ENCODE results near the gene KRT82.
"Not testable (repeated sequence)": the region's sequence is repeated elsewhere in the genome, so short reads cannot be mapped to it uniquely, and the experiment has no call there.

The KRT82 gene

DNA sequence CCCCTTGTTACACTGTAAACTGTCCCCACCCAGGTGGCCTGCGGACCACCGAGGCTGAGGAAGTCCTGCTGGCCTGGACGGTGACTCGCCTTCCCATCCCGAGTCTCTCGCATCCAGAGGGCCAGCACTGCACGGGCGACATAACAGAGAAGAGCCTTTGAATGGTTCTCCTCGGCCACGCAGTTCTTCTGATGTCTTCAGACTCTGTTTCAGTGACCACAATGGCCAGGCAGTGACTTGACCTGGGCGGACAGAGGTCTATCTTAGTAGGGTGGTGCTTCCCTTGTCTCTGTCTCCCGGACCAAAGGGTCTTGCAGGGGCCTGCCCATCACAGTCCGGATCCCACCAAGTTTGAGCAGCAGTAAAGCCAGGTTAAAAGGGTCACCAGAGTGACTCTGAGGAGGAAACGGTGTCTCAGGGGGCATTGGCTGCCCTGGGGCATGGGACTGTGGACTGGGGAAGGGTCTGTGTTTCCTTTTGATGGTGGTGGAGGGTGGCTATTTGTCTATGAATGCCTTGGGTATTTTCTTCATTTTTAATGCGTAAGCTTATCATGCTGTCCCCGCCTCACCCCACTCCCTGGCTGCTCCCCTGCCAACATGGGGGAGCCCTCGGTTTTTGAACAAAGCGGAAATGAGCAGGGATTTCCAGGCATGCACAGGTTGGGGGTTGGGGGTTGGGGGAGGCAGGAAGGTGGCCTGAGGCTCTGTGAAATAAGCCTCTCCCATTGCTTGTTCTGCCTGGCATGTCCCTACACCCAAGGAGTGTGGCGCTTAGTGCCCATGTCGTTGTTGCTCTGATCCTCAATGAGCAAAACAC lies 49.2 kb downstream of the KRT82 start:
- peaks cover 3% of the 10 kb centered on the region for H3K27me3 Mint-ChIP-seq
- no peaks in the 10 kb centered on the region for H3K9me3 Mint-ChIP-seq (ENCODE audit: low read depth)
- peaks cover 43% of the 10 kb centered on the region for H3K4me1 Mint-ChIP-seq (ENCODE audit: low read depth)
- H3K4me3 Mint-ChIP-seq: no peak overlapping the region
- no peaks in the 10 kb centered on the region for H3K36me3 Mint-ChIP-seq
- H3K27ac Mint-ChIP-seq: no peak overlapping the region

DNA sequence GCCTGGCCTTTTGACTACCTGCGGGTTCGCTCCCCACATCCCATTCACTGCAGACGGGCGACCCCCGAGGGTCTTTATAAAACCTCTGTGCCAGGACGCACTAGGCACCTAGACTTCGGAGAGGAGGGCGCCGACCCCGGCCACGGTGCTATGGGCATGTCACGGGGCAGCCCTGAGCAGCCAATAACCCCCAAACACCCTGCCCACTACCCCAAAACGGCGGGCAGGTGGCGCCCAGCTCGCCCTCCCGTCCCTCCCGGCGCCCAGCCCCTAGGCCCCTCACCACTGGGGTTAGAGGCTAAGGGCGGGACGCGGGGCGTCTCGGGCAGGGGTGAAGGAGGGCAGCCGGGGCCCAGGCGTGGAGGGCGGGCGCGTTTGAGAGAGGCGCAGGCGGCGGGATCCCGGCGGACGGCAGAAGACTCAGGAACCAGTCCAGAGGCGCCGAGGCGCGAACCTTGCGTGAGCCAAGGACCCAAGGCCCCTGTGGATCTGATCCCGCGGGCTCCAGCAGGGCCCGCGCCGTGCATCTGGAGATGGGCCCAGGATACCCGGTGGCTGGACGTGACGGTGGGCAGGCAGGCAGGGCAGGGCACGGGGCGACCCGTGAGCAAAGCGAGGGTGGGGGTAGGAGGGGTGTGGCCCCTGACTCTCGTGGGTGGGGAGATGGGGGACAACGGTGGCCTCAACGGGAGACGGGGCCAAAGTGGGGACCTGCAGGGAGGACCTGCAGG lies 49.9 kb downstream of the KRT82 start:
- Mint-ChIP-seq H3K9me3 (ENCODE audit: low read depth) (no peaks in the 10 kb centered on the region), H3K36me3 (no peaks in the 10 kb centered on the region), H3K4me3 (no peak overlapping the region), H3K27me3 (peaks cover 3% of the 10 kb centered on the region), H3K4me1 (ENCODE audit: low read depth) (peaks cover 47% of the 10 kb centered on the region), H3K27ac (no peak overlapping the region)

DNA sequence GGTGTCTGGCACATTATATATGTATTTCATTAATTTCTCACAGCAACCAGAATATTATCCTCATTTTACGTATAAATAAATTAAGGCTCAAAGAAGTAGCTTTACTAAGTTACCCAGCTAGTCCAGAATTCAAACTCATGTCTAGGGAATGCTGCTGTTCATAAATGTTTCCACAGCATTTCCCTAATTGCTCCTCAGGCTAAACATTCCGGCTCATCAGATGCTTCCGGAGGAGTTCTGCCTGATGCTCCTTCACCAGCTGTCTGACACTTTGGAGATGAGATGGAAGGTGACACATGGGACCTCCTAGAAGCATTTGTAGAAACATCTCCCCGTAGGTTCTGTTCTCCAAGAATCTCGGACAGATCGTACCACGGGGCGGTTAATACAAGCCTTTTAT lies 51.0 kb downstream of the KRT82 start:
- Mint-ChIP-seq H3K4me1 (ENCODE audit: low read depth) (peaks cover 54% of the 10 kb centered on the region), H3K27ac (no peak overlapping the region), H3K4me3 (no peak overlapping the region), H3K9me3 (ENCODE audit: low read depth) (no peaks in the 10 kb centered on the region), H3K36me3 (no peaks in the 10 kb centered on the region), H3K27me3 (peaks cover 3% of the 10 kb centered on the region)

DNA sequence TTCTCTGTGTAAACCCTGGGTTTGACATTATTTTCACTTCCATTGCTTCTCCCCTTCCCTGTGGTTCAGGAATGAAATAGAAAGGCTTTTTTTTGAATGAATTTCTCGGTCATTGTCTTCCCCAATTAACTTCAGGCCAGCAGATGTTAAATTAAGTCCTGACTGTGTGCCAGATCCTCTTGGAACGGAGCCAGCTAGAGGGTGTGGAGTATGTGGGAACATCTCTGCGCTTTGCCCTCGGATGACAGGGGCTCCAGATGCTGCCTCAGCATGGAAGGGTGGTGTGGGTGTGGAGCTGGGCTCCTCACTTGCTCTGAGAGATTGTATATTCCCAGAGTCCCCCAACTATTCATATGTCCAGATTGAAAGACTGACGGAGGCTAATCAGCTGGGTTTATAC lies 51.9 kb downstream of the KRT82 start:
- Mint-ChIP-seq H3K36me3 (no peaks in the 10 kb centered on the region), H3K4me1 (ENCODE audit: low read depth) (peaks cover 47% of the 10 kb centered on the region), H3K9me3 (ENCODE audit: low read depth) (no peaks in the 10 kb centered on the region), H3K27ac (no peak overlapping the region), H3K27me3 (peaks cover 3% of the 10 kb centered on the region), H3K4me3 (no peak overlapping the region)

DNA sequence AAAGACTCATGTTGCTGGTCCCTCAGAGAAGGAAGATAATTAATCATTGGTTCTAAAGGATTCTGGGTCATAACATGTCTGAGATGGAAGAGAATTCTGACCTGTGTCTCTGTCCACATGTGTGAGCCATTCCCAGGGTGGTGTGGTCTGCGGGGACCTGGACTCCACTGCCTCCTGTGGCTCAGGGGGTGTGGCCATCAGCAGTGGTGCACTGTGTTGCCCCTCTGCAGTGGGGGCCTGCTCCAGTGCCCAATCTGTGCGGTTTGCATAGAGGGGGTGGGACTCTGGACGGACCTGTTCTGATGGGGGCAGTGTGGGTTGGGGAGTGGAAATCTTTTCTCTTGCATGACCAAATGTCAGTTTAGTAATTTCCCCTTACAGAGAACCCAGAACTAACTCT lies 52.4 kb downstream of the KRT82 start:
- no peaks in the 10 kb centered on the region for H3K36me3 Mint-ChIP-seq
- no peak overlapping the region for H3K27ac Mint-ChIP-seq
- H3K9me3 Mint-ChIP-seq (ENCODE audit: low read depth): no peaks in the 10 kb centered on the region
- no peak overlapping the region for H3K4me3 Mint-ChIP-seq
- H3K4me1 Mint-ChIP-seq (ENCODE audit: low read depth): peaks cover 43% of the 10 kb centered on the region
- peaks cover 3% of the 10 kb centered on the region for H3K27me3 Mint-ChIP-seq

DNA sequence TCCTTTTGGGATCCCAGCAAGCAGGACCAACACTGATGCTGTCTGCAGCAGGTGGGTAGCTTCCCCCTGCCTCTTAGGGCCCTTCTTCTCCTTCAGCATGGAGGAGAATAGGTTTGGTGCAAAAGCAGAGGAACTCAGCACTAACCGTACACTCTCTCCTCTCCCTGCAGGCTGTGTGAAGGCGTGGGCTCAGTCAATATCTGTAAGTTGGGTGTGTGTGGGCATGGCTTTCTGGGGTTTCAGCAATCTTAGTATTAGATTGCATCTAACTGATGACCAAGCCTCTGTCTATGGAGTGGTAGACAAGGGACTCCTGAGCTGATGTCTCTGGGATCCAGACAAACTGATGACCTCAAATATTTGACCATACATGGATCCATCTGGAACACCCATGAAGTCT lies 53.2 kb downstream of the KRT82 start:
- H3K27ac Mint-ChIP-seq: no peak overlapping the region
- no peaks in the 10 kb centered on the region for H3K9me3 Mint-ChIP-seq (ENCODE audit: low read depth)
- H3K4me1 Mint-ChIP-seq (ENCODE audit: low read depth): peaks cover 35% of the 10 kb centered on the region
- H3K36me3 Mint-ChIP-seq: no peaks in the 10 kb centered on the region
- peaks cover 3% of the 10 kb centered on the region for H3K27me3 Mint-ChIP-seq
- peak overlapping the region; percentile 27 for H3K4me3 Mint-ChIP-seq

DNA sequence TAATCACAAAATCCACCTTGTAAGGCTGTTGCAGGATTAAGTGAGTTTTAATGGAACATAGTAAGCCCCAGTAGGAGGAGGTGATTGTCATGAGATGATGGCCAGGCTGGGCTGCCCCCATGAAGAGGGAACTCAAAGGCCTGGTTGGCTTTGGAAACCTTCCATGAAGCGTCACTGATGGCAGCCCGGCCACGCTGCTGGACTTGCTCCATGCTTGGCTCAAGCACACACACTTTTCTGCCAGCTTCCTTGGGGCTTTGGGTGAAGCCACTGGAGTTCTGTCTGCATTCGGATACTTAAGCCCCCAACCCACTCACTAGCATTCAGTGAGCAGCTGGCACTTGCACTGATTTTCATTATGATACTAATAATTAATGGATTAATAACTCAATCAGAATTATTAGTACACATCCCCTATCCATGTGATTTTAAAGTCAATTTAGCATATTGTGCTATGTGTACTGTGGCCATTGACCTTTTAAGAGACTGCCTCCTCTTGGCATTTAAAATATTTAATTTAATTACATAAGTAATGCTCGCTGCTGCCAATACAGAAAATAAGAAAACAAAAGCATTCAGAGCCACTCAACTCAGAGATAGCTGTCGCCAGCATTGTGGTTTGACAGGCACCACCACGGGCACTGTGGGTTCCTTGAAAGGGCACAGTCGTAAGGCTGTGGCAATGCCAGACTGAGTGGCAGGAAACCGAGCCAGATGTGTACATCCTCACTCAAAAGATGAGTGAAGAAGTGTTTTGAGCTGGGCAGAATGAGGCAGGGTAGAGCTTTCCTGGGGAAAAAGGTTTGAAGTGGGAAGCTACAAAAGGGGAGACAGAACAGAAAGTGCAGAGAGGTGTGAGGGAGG lies 54.7 kb downstream of the KRT82 start:
- H3K4me1 Mint-ChIP-seq (ENCODE audit: low read depth): peaks cover 29% of the 10 kb centered on the region
- no peak overlapping the region for H3K27ac Mint-ChIP-seq
- peak overlapping the region; percentile 42 for H3K4me3 Mint-ChIP-seq
- H3K9me3 Mint-ChIP-seq (ENCODE audit: low read depth): no peaks in the 10 kb centered on the region
- H3K36me3 Mint-ChIP-seq: no peaks in the 10 kb centered on the region
- H3K27me3 Mint-ChIP-seq: peaks cover 3% of the 10 kb centered on the region

DNA sequence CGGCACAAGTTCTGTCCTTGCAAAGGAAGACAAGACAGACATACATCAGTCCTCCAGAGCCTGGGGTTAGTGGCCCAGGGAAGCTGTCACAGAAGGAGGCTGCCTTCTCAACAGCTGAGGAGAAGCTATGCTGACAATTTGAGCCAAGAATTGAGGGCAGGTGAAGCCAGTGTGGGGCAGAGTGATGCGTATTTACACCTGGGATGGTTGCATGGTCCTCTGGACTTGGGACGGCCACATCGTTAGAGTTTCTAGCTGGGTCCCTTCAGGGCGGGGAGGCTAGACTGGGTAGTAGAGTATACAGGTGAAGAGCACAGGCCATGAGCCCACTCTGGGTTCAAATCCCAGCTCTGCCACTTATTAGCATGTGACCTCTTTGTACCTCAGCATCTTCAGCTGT lies 55.3 kb downstream of the KRT82 start:
- Mint-ChIP-seq H3K36me3 (no peaks in the 10 kb centered on the region), H3K9me3 (ENCODE audit: low read depth) (no peaks in the 10 kb centered on the region), H3K4me3 (no peak overlapping the region), H3K27me3 (peaks cover 3% of the 10 kb centered on the region), H3K4me1 (ENCODE audit: low read depth) (peaks cover 29% of the 10 kb centered on the region), H3K27ac (no peak overlapping the region)

DNA sequence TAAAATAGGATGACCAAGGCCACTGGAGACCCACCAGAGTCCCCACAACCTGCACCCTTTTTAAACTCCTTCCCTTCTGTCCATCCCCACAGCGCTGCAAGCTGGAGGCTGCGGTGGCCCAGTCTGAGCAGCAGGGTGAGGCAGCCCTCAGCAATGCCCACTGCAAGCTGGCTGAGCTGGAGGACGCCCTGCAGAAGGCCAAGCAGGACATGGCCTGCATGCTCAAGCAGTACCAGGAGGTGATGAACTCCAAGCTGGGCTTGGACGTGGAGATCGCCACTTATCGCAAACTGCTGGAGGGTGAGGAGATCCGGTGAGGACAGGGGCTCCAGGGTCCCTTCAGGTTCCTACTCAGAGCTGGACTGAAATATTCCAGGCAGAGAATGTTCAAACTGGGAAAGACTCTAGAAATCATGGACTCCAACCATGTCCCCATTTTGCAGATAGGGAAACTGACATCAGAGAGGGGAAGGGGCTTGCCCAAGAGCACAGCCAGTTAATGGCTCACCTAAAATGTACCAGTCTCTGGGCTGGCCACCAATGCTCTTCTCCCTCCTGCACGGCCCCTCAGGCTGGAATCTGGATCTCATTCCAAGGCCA lies 56.0 kb downstream of the KRT82 start:
- H3K27me3 Mint-ChIP-seq: peaks cover 3% of the 10 kb centered on the region

DNA sequence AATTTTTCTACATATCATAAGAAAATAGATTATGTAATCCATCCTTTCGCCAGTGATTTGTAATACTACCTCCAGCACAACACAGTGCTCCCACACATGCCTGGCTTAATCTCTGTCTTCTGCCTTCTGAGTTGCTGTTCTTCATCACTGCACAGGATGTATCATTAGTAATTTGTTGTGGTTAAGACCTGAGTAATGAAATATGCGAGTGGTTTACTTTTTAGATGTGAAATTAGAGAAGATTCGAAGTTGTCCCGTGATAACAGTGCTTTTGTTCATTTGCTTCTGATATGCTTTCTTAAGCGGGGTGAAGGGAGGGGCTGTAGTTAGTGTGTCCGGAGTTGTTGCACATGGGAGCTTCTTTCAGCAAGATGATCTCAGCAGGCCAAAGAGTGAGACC lies 56.9 kb downstream of the KRT82 start:
- Mint-ChIP-seq H3K36me3 (no peaks in the 10 kb centered on the region), H3K9me3 (ENCODE audit: low read depth) (no peaks in the 10 kb centered on the region), H3K27ac (no peak overlapping the region), H3K27me3 (peaks cover 3% of the 10 kb centered on the region), H3K4me1 (ENCODE audit: low read depth) (peaks cover 29% of the 10 kb centered on the region), H3K4me3 (no peak overlapping the region)

More for the DNA sequence above, 56.0 kb downstream of the KRT82 start:
- H3K36me3 Mint-ChIP-seq: no peaks in the 10 kb centered on the region
- H3K9me3 Mint-ChIP-seq (ENCODE audit: low read depth): no peaks in the 10 kb centered on the region
- H3K4me1 Mint-ChIP-seq (ENCODE audit: low read depth): peaks cover 29% of the 10 kb centered on the region
- H3K27ac Mint-ChIP-seq: no peak overlapping the region
- H3K4me3 Mint-ChIP-seq: no peak overlapping the region

DNA sequence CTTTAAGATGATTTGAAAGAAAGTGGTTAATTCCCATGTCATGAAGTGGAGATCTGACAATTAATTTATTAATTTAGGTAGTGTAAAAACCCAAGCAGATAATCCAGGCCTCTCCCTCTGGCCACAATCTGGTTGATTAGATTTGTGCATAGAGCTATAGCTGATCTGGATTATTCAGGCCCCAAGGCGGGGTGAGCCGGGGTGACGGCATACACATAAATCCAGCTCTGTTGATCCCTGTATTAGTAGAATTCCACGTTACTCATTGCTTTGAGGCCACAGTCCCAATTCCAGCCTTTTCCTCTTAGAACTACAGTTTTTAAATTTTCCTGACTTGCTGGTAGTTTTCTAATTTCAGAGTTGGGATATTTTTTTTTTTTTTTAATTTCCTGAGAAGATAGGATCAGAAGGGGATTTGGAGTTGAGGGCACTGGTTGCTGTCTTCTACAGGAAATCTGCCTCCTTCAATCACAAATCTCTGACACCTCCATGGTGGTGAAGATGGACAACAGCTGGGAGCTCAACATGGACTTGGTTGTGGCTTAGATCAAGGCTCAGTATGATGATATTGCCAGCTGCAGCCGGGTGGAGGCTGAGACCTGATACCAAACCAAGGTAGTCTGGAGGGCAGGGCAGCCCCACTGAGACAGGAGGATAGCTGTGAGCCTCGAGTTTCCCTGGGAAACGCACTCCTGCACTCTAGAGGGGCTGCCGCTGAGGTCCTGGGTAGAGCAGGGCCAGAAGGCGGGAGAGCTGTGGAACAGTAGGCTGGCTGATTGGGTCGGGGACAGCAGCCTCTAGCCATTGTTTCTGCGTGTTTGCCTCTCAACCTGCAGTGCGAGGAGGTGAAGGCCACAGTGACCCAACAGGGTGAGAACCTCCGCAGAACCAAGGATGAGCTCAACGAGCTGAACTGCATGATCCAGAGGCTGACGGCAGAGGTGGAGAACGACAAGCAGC lies 58.3 kb downstream of the KRT82 start:
- peaks cover 21% of the 10 kb centered on the region for H3K4me1 Mint-ChIP-seq (ENCODE audit: low read depth)
- H3K4me3 Mint-ChIP-seq: no peak overlapping the region
- H3K9me3 Mint-ChIP-seq (ENCODE audit: low read depth): no peaks in the 10 kb centered on the region
- no peaks in the 10 kb centered on the region for H3K27me3 Mint-ChIP-seq
- no peaks in the 10 kb centered on the region for H3K36me3 Mint-ChIP-seq
- no peak overlapping the region for H3K27ac Mint-ChIP-seq

DNA sequence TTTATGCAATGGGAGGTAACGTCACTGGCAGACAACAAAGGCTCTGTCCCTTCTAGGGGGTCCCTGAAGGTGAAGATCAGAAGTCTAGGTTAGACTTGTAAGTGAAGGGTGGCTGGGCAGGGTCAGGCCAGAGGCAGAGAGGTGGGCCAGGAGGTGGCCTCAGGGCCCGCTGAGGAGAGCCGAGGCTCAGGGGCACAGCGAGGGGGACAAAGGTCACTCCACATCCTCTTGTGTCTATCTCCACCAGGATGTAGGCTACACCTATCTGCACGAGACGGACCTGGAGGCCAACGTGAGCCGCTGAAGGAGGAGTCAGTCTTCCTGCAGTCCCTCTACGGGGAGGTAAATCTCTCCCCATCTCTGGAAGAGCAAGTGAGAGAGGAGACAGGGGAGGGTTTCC lies 59.1 kb downstream of the KRT82 start:
- Mint-ChIP-seq H3K4me3 (no peak overlapping the region), H3K27me3 (no peaks in the 10 kb centered on the region), H3K27ac (no peak overlapping the region), H3K4me1 (ENCODE audit: low read depth) (peaks cover 13% of the 10 kb centered on the region), H3K9me3 (ENCODE audit: low read depth) (no peaks in the 10 kb centered on the region), H3K36me3 (no peaks in the 10 kb centered on the region)

DNA sequence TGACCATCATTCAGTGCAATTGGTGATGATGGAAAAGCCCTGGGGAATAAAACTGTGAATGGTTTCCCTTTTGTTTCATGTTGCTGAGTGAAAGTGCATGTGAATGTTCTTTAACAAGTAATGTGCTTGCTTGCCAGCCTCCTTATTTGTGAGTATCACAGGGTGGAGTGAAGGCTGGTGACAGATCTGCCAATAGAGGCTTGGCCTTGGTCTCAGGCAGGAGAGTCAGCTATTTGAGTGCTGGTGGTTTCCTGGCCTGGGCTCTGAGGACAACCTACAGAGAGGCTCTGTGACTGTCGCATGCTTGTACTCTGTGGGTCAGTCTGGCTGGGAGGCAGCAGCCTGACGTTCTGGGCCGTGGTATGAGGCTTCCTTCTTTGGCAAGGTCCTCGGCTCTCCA lies 59.5 kb downstream of the KRT82 start:
- H3K36me3 Mint-ChIP-seq: no peaks in the 10 kb centered on the region
- H3K27me3 Mint-ChIP-seq: peaks cover 2% of the 10 kb centered on the region
- H3K4me1 Mint-ChIP-seq (ENCODE audit: low read depth): peaks cover 9% of the 10 kb centered on the region
- H3K27ac Mint-ChIP-seq: no peak overlapping the region
- H3K9me3 Mint-ChIP-seq (ENCODE audit: low read depth): no peaks in the 10 kb centered on the region
- H3K4me3 Mint-ChIP-seq: no peak overlapping the region

DNA sequence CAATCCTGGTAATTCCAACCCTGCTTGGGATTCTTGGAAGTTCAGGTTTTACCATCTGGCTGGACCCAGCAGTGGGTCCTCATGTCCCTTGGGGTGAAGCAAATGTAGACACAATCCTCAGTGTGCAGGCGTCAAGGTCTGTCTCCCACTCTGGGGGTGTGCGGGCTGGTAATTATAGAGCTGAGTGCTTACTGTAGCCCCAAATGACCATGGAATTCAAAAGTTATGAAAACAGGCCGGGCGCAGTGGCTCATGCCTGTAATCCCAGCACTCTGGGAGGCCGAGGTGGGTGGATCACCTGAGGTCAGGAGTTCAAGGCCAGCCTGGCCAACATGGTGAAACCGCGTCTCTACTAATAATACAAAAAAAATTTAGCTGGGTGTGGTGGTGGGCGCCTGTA lies 61.1 kb downstream of the KRT82 start:
- not testable (repeated sequence) for H3K27me3 Mint-ChIP-seq; H3K36me3 Mint-ChIP-seq; H3K4me1 Mint-ChIP-seq (ENCODE audit: low read depth); H3K4me3 Mint-ChIP-seq; H3K9me3 Mint-ChIP-seq (ENCODE audit: low read depth); H3K27ac Mint-ChIP-seq
